Measurements from ENCODE around the gene CACNA1G.

CACNA1G gene

GRCh38 chr17:50675190-50675589, 114.7 kb downstream of the CACNA1G start:
- DNase-seq (ENCODE audit: low spot score): no peak
- in situ Hi-C loops (cut with MboI; ENCODE audit: low sequenced_read_pairs, unreplicated experiment): no loop called here
- TF ChIP-seq CTCF (IDR thresholded peaks at IDR 0.05; ENCODE audit: borderline replicate concordance, control extremely low read depth, extremely low read depth, insufficient read depth, missing control alignments): no peak

- no peak for TF ChIP-seq CTCF (IDR thresholded peaks at IDR 0.05; ENCODE audit: borderline replicate concordance, control extremely low read depth, extremely low read depth, insufficient read depth, missing control alignments)
- in situ Hi-C loops (cut with MboI; ENCODE audit: low sequenced_read_pairs, unreplicated experiment): no loop called here
- DNase-seq (ENCODE audit: low spot score): no peak
Measured at GRCh38 chr17:50675627-50676026, 115.1 kb downstream of the CACNA1G start.

- in situ Hi-C loops (cut with MboI; ENCODE audit: low sequenced_read_pairs, unreplicated experiment): no loop called here
- no peak for TF ChIP-seq CTCF (IDR thresholded peaks at IDR 0.05; ENCODE audit: borderline replicate concordance, control extremely low read depth, extremely low read depth, insufficient read depth, missing control alignments)
- no peak for DNase-seq (ENCODE audit: low spot score)
Measured at GRCh38 chr17:50676065-50676975, 115.8 kb downstream of the CACNA1G start.
